Lung (tissue), 12 donors: ENCODE measurements around the gene PMEPA1. TPM values are rescaled to one million over a fixed set of nuclear protein-coding genes. Genes with fewer than 3 reads are reported as not detected.

Experiments used
- ATAC-seq: fragments of 200-7000 bp; cut with Tn5 transposase; one replicate; pipeline ENCODE4 v1.9.1; 2020; ENCODE audit warnings: moderate number of reproducible peaks; ENCODE audit not compliant: insufficient read depth, low FRiP score
- DNase-seq, 3 donors: peaks; one replicate each; pipeline ENCODE4 v3.0.0-alpha.2; 2013 to 2017
- H3K27ac ChIP-seq, 2 donors: one replicate each; pipeline ENCODE4 v1.5.1; 2013; ENCODE audit warnings: mild to moderate bottlenecking in 2 of 2, moderate library complexity in 2 of 2, control low read depth in 1 of 2, inconsistent platforms in 1 of 2, low read depth in 1 of 2, low read length in 1 of 2
- H3K27me3 ChIP-seq, 3 donors: one replicate each; pipeline ENCODE4 v1.5.1; 2013; ENCODE audit warnings: low read length in 2 of 3; ENCODE audit not compliant: control insufficient read depth in 3 of 3, insufficient read depth in 3 of 3
- H3K36me3 ChIP-seq, 4 donors: one replicate each; pipeline ENCODE4 v1.5.1; 2013; ENCODE audit warnings: low read length in 4 of 4, mild to moderate bottlenecking in 1 of 4, moderate library complexity in 1 of 4; ENCODE audit not compliant: control insufficient read depth in 4 of 4, insufficient read depth in 4 of 4
- H3K4me1 ChIP-seq, 5 donors: one replicate each; pipeline ENCODE4 v1.5.1; 2013; ENCODE audit warnings: low read length in 5 of 5, mild to moderate bottlenecking in 2 of 5, moderate library complexity in 1 of 5; ENCODE audit not compliant: control insufficient read depth in 5 of 5, insufficient read depth in 5 of 5
- H3K4me3 ChIP-seq: one replicate; pipeline ENCODE4 v1.5.1; 2013; ENCODE audit warnings: mild to moderate bottlenecking, control low read depth, moderate library complexity
- H3K9ac ChIP-seq, 2 donors: one replicate each; pipeline ENCODE4 v1.5.1; 2013; ENCODE audit warnings: low read length in 2 of 2, control low read depth in 1 of 2; ENCODE audit not compliant: insufficient read depth in 1 of 2
- H3K9me3 ChIP-seq, 4 donors: one replicate each; pipeline ENCODE4 v1.5.1; 2013; ENCODE audit warnings: low read length in 3 of 4, mild to moderate bottlenecking in 1 of 4, moderate library complexity in 1 of 4; ENCODE audit not compliant: control insufficient read depth in 4 of 4, insufficient read depth in 3 of 4
- WGBS, 2 donors: extraction: QIAGEN DNeasy Blood & Tissue Kit; methylation state at CpG; one replicate each; pipeline ENCODE4 v1.1.7; 2013; 5-methylcytosine and 5-hydroxymethylcytosine counted together
- polyA plus RNA-seq, 2 donors: library from polyadenylated mRNA; stranded (reverse); fragments of 200-250 nt; gene quantifications; one replicate each; pipeline ENCODE4 v1.2.1, GENCODE V29; 2013
- total RNA-seq, 2 donors: library from RNA; depleted of rRNA in 1 of 2; stranded (reverse); fragments of >200 nt in 1 of 2; gene quantifications; one replicate each; pipeline ENCODE4 v1.2.1, GENCODE V29; 2014 to 2021
- TF ChIP-seq, protein P1 (sequence below): IDR thresholded peaks from 2 replicates; pipeline ENCODE4 v1.5.1; 2012; ENCODE audit warnings: mild to moderate bottlenecking; ENCODE audit errors: control extremely low read depth, extremely low read depth
- donor health status: control.
- donor health status: control.
- donor health status: Bipolar disorder and iron deficiency.
- donor health status: healthy.
- donor health status: DM: yes; HTN: yes; CAD: no.

The PMEPA1 gene
- total and polyA plus RNA-seq, 4 donors, result 10.0 to 44.0 (median 23.9) TPM

DNA sequence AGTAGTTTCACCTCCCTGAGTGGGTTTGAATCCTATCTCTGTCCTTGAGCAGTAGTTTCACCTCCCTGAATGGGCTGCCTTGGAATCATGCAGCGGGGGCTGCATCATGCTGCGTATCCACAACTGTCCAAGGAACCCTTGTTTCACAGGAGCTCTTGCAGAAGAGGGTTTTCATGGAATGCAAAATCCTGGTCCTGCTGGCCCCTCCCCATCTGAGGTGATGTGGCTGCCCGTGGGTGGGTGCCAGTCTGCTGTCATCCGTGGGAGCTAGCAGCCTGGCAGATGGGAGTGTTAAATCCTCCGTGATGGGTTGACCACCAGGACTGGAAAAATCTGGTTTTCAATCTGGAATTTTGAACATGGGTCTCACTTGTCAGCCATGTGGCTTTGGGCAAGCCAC lies 111.3 kb downstream of the PMEPA1 start:
- Histone ChIP-seq H3K4me3 (no peak overlapping the region), H3K27me3 (no peaks in the 10 kb centered on the region), H3K36me3 (no peaks in the 10 kb centered on the region), H3K9me3 (peaks cover 0 to 1% (median 0%) of the 10 kb centered on the region in 4 donors), H3K27ac (no peak overlapping the region), H3K4me1 (peaks cover 0 to 3% (median 0%) of the 10 kb centered on the region in 5 donors), H3K9ac (no peak overlapping the region)
- 86 to 91% methylated on average over 5 of the region's 5 CpGs for WGBS, 2 donors
- no peak for ATAC-seq
- TF ChIP-seq, protein P1, sequence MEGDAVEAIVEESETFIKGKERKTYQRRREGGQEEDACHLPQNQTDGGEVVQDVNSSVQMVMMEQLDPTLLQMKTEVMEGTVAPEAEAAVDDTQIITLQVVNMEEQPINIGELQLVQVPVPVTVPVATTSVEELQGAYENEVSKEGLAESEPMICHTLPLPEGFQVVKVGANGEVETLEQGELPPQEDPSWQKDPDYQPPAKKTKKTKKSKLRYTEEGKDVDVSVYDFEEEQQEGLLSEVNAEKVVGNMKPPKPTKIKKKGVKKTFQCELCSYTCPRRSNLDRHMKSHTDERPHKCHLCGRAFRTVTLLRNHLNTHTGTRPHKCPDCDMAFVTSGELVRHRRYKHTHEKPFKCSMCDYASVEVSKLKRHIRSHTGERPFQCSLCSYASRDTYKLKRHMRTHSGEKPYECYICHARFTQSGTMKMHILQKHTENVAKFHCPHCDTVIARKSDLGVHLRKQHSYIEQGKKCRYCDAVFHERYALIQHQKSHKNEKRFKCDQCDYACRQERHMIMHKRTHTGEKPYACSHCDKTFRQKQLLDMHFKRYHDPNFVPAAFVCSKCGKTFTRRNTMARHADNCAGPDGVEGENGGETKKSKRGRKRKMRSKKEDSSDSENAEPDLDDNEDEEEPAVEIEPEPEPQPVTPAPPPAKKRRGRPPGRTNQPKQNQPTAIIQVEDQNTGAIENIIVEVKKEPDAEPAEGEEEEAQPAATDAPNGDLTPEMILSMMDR, result no peak
- DNase-seq, result no peak

Other genes starting within 250 kb of the PMEPA1 start
- not detected for gene CTCFL, start 184.9 kb downstream of the PMEPA1 start, total RNA-seq
- gene CTCFL, start 184.9 kb downstream of the PMEPA1 start, polyA plus RNA-seq, result under 1 TPM in 1 of 2 donors, not detected in 1; 0.02 TPM
- 1 to 10 TPM in 1 of 2 donors, under 1 TPM in 1; 0.89 to 1.7 TPM for gene PCK1, start 148.9 kb downstream of the PMEPA1 start, total RNA-seq
- gene PCK1, start 148.9 kb downstream of the PMEPA1 start, polyA plus RNA-seq, result under 1 TPM; 0.05 to 0.22 TPM
- 1 to 10 TPM; 1.3 to 3.0 TPM for gene ZBP1, start 89.6 kb downstream of the PMEPA1 start, total RNA-seq
- gene ZBP1, start 89.6 kb downstream of the PMEPA1 start, polyA plus RNA-seq, result 1 to 10 TPM; 1.9 to 5.3 TPM